ELF-1 (cell line): ENCODE data around the gene ADGRF3.
"Not testable (repeated sequence)": the region's sequence is repeated elsewhere in the genome, so short reads cannot be mapped to it uniquely, and the experiment has no call there.

Experiments used
- DNase-seq: peaks from one replicate; pipeline ENCODE4 v3.0.0-alpha.2; 2016; ENCODE audit warnings: low read depth, low spot score

The ADGRF3 gene

DNA sequence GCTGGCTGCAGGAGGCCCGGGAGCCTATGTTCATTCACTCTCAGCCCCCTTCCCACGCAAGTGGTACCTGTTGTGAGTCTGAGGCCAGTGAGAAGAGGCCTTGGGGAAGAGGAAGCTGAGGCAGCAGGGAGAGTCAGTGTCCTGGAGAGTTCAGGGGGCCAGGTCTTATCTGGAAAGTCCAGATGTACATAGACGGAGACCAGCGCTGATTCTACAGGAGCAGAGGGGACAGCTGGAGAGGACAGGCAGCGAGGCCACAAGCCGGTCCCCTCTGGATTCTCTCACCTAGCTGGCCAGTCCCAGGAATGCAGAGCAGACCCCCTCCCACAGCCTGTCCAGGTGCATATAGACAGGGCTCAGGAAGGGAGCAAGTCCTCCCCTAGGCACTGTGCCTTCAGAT, 29.7 kb downstream of the ADGRF3 start:
- DNase-seq = no peak

DNA sequence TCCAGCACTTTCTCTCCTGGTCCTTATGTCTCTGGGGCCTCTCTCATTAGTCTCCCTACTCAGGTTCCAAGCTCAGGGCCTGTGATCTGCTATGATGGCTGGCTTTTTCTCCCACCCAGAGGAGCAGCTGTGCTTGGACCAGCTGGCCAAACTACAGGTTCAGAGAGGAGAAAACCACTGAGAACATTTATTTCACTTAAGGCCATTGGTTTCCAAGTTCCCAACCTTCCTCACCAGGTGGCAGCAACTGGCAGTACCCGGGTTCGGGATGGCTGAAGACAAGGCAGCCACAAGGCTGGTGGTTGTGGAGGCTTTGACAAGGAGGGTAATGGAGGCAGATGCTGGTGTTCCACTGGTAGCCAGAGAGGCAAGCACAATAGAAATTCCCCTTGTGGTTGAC, 30.5 kb downstream of the ADGRF3 start:
- no peak for DNase-seq

DNA sequence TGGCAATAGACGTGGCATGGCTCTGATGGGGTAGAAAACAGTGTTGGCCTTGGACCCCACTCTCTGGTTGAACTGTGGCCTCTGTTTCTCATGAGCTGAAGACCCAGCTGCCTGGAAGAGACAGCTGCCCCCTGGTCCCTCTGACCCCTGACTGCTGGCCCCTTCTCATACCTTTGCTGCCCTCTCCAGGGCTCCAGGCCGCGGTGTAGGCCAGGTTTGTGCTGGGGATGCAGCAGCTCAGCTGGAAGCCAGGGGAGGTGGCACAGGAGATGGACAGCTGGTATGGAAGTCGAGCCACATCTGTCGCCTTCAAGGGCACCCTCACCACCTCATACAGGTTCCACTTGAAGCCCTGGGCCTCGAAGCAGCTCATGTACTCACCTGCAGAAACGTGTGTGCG, 32.3 kb downstream of the ADGRF3 start:
- DNase-seq = peak; percentile 43

DNA sequence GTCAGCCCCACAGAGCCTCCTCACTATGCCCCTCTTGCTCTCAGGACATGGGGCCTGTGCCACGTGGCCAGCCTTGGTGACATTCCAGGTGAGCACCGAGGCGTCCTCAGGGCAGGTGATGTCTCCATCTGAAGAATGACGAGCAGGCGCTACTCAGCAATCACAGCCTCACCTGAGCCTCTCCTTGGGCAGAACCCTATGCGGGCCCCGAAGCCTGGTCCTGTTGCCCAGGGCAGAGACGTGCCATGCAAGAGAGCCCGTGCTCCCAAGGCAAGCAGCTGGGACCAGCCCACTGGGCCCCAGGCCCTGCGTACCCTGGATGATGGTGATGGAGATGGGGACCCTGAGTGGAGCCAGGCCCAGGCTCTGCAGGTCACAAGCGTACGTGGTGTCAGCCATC, 33.1 kb downstream of the ADGRF3 start:
- no peak for DNase-seq

DNA sequence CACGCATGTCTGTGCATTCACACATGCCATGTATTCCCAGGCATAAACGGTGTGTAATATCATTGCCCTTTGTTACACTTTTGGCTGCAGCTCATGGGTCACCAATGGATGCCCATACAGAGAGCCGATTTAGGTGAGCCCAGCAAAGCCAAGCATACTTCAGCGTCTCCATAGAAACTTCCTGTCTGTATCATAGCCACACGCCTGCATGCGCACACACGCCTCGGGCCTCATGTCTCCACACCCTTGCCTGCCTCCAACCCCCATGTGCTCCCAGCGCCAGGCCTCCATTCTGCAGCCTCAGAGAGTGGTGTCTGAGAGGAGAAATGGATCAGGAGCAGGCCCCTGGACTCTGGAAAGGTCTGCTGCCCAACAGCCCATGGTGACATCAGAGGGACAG, 34.1 kb downstream of the ADGRF3 start:
- DNase-seq = no peak

DNA sequence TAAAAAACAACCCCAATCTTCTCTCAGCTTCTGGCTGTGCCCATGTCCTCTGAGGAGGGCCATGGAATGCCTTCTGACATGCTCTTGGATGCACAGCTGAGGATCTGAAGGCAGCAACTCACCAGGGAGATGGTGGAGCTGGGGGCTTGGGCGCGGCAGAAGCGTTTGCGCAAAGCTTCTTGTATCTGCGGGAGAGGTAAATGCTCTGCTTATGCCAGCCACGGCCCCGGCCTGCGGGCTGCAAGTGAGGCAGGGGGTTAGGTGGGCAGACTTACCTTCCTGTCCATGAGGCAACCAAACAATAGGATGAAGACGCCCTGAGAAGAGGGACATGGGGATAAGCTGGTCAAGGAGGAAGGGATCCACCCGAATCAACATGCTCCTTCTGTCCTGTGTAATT, 36.7 kb downstream of the ADGRF3 start:
- DNase-seq = no peak

DNA sequence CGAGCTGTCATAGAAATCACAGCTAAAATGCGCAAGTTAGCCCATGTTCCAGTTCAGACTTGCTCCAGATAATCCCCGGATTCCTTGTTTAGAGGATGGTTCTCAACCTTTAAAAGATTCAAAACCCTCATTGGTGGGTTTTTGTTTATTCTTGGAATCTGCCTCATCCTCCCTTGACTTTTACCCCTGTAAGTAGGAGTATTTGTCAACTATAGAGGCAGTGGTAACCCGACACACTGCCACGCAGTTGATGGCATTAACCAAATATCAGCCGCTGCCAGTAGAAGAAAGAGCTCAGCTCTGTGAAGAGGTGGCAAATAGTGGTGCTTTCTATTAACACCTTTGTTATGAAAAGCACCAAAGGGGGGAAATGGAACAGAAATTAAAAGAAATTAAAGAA, 41.0 kb downstream of the ADGRF3 start:
- no peak for DNase-seq

DNA sequence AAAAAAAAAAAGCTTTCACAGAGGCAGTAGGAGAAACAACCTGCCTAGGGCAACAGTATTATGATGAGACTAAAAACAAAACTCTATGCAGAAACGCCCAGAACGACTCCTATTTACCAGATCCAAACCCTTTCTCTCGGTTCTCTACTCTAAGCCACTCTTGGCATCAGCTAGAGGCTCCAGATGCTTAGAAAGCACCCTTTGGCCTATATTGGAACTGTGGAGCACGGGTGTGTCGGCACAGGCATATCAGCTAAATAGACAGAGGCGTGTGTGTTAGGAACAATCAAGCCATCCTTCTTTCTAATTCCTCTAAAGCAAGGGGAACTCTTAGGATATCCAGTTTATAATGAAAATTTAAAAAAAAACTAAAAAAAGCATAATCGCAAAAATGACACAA, 41.5 kb downstream of the ADGRF3 start:
- not testable (repeated sequence) for DNase-seq

DNA sequence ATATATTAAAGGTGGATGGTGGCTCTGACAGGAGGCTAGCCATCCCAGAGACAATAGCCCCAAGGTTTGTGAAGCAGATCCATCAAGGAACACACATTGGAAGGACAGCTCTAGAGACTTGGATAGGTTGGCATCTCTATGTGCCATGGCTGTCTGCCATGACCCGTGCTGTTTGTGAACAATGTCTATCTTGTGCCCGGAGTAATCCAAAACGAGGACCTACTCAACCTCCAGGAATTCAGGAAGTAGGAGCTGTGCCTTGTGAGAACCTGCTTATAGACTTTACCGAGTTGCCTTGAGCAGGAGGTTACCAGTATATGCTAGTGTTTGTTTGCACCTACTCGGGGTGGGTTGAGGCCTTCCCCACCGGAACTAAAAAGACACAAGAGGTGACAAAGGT, 43.7 kb downstream of the ADGRF3 start:
- DNase-seq = no peak

DNA sequence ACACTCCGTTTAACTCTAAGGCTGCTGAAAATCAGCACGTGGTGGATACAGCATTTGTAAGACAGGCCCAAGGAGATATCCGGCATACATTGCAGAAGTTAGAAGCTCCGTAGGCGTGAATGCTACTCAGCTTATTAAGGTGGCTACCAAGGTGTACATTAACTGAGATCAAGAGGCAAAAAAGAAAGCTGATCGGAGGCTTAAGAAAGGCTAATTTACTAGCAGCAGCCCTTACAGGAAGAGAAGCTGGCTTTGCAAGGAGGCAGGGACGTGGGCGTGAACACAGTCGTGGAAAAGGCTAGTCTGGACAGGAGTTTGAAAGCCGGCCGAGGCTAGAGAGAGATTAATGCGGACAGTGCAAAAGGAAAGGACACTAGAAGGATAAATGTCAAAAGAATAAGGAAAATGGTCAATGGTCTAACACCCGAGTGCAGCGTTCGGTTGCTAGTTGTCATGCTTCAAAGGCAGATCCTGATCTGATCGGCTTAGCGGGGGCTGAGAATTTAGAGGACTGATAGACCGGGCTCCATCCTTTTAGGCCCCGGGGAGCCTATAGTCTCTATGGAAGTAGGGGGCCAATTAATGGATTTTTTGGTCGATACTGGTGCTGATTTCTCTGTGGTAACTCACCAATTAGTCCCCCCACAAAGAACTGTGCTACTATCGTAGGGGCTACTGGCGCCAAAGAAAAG, 46.2 kb downstream of the ADGRF3 start:
- no peak for DNase-seq

DNA sequence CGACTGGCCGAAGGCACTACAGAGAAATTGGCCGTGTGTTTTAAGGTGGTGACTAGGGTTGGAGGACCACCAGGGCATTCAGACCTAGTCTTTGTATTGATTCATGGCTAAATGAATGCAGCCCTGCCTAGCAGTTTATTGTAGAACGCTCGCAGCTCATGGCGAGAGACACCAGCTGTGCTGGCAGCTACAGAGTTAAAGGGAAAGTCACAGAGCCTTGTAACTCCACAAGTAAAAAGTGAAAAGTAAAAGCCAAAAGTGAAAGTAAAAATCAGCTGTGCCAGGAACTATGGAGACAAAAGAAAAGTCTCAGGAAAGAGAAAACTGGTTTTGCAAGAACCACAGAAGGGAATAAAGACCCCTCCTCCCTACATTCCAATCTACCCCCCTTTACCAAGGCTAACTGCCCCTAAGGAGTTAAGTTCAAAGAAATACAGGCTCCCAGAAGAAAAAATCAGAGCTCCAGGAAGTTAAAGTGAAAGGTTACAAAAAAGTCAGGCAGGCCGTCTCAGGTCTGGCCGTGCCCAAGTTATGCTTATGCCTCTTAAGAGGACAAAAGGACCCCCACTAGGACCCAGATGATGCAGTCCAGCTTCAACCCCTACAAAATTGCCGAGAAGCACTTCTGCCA, 47.0 kb downstream of the ADGRF3 start:
- peak; percentile 85 for DNase-seq

DNA sequence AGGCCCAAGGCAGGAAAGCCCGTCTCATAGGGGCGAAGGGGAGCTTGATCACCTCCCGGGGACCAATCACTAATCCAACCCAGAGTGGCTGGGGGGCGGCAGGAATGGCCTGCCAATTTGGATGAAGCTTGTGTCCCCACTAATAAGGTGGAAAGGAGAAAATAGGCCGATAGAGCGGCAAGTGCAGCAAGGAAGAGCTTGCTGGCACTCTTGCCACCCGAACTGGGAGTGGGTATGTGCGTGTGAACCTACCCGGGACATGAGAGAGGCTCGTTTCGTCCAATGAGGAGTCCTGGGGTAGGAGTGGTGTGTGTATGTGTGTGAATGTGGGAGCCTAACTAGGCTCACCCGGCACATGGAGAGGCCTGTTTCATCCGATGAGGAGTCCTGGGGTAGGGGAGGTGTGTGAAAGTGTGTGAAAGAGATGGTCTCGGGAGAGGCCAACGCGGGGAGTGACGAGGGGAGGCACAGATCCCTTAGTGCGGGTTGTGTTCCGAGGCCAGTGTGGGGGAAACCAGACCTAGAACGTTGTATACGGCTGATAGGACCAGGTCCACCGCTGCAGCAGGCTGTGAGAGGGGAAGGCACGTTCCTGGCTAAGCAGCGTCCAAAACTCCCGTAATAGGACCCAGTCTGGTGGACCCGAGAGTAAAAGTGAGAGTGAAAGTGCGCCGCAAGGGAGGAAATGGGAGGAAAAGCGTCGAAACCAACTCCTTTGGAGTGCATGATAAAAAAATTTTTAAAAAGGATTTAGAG, 47.8 kb downstream of the ADGRF3 start:
- peak; percentile 58 for DNase-seq

DNA sequence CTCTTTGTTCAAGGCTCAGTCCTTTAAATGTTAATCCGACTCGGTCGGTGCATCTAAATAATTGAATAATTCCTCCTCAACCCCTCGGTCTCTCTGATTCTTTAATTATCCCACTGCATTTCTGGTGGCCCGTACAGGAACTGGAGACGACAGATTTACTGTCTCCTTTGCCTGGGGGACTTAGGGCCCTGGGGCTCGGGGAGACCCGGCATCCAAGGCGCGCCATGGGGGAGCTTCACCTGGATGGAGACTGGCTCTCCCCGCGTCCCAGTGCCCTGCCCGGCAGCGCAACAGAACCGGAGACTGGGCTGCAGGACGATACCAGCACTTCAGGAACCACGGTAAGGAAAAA, 48.3 kb downstream of the ADGRF3 start:
- no peak for DNase-seq

DNA sequence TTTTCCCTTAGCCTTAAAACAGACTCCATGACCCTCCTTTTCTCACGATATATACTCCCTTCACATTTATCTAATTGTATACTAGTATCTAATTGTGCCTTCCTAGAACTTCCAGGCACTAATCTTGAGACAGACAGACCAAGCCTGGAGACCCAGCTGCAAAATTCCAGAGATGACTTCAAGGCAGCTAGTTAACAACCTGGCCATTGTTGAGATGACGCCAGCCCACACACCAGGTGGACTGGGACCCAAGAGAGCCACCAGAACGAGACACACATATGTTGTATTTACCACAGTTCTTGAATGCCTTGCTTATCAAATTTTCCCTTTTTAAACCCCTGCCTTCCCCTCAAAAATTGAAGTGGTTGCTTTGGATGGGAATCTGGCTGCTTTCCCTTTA, 49.5 kb downstream of the ADGRF3 start:
- DNase-seq = peak; percentile 26

DNA sequence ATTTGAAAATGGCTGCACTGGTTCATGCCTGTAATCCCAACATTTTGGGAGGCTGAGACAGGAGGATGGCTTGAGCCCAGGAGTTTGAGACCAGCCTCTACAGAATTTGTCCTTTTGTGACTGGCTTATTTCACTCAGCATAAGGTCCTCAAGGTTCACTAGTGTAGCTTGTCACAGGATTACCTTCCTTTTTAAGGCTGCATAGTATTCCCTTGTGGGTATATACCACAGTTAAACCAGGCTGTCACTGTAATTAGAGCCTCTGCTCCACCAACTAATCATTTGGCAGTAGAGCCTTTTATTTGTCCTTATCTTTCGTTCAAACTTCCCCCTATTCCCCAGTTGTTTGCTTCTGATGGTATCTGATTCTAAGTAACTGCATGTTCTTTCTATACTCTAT, 51.1 kb downstream of the ADGRF3 start:
- no peak for DNase-seq

DNA sequence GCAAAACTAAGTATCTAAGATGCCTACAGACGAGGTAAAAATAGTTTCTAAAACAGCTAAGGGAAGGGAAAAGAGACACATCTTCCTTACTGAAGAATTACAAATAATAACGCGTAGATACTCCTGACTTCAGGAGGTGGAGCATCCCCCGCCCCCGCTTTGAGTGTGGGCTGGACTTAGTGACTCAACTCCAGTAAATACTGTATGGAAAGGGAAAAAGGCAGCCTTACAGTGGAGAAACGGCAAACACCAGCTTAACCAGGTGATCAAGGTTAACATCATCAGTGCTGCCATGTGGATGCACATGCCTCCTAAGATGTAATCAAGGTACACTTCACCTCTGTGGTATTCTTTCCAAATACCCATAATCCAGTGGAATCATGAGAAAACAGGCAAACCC, 53.9 kb downstream of the ADGRF3 start:
- DNase-seq = no peak

DNA sequence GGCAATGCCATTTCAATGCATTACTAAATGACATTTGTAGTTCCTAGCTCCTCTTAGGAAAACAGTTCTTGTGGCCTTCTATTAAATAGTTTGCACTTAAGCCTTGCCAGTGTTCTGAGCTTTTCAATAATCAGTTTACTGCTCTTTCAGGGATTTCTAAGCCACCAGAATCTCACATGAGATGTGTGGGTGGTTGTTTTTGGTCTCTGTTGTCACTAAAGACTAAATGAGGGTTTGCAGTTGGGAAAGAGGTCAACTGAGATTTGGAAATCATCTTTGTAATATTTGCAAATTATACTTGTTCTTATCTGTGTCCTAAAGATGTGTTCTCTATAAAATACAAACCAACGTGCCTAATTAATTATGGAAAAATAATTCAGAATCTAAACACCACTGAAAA, 56.6 kb downstream of the ADGRF3 start:
- DNase-seq = no peak

DNA sequence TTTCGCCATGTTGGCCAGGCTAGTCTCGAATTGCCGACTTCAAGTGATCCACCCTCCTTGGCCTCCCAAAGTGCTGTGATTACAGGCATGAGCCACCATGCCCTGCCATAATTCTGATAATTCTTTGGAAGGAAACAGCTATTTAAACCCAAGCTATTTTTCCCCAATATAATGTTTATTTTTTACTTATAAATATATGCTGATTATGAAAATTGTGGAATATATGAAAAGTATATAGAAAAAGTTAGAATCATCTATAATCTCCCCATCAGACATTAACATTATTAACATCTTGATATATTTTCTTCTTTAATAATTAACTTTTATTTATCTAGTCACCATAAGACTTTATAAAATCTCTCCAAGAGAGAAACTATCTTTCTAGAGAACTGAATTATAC, 60.7 kb downstream of the ADGRF3 start:
- no peak for DNase-seq

DNA sequence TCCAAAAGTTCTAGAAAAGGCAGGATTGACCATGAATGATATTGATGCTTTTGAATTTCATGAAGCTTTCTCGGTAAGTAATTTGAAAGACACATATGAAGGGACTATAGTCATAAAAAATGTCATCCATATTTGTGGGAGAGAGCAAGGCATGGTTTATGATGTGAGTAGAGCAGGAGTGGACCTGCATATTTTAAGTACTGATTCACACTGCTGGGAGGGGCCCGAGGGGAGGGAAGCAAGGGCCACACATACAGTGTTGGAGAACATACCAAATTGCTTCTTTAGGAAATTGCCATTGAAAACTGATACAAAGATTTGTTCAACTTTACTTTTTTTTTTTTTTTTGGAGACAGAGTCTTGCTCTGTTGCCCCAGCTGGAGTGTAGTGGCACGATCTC, 62.5 kb downstream of the ADGRF3 start:
- no peak for DNase-seq

DNA sequence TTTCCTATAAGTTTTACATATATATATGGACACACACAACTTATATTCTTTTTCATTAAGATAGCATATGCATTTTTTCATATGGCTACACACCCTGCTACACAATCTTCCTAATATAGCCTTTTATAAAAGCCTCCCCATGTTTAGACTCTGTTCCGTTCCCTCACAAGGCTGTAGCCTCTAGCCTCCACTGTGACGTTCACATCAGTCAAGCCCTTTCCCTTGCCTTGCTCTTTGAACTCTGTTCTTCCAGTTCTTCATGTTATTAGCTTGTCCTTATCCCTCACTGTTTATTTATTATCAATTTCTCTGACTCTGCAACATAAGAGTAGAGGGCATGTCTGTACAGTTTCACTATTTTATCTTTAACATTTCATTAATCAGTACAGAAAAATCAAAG, 63.0 kb downstream of the ADGRF3 start:
- DNase-seq = no peak

DNA sequence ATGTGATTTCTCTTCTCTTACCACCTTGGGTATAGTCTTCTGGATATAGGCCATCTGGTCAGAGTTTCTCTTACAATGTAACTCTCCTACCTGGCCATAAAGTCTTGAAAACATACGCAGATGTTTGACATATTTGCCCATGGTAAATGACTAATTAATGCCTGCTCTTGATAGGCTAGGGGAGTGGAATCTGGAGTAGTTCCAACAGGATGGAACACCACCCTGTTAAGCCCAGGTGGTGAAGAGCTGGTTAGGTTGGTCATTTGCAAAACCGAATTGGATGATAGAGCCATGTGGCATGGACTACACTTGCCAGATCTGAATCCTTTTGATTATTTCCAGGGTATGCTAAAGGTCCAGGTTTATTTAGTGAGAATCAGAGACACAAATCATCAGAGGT, 65.4 kb downstream of the ADGRF3 start:
- no peak for DNase-seq

DNA sequence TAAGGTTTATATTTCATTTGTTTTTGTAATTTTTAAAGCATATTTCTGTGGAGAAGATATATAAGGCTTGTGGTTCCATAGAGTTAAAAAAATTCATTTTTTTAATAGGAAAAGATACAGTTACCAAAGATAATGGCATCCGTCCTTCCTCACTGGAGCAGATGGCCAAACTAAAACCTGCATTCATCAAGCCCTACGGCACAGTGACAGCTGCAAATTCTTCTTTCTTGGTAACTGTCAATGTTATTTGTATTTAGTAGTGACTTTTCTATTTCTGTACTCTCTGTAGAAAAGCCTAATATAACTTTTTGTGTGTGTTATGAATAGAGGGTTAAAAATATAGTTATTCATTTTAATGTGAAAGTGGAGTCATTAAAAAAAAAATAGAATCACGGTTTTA, 66.7 kb downstream of the ADGRF3 start:
- DNase-seq = no peak
